SK-N-SH treated with all-trans-retinoic acid at 6 μM for 48 hours (cell line): Measurements from ENCODE around the gene DGAT2.

Source experiments
- TCF4 ChIP-seq: fragments of 250-450 bp; sonication (Bioruptor Pico); IDR thresholded peaks from 2 replicates; pipeline ENCODE4 v1.8.0; 2021; ENCODE audit warnings: mild to moderate bottlenecking, moderate library complexity, borderline replicate concordance
- TSHZ2 ChIP-seq: fragments of 250-450 bp; sonication (Bioruptor Pico); IDR thresholded peaks from 2 replicates; pipeline ENCODE4 v1.5.0; 2020; ENCODE audit warnings: mild to moderate bottlenecking, moderate library complexity

- no peak for TF ChIP-seq TCF4 (CRISPR knock-in tag)
- TF ChIP-seq TSHZ2 (CRISPR knock-in tag): no peak
These were observed 23.7 kb downstream of the DGAT2 start for GRCh38 chr11:75792127-75792731.
